ENCODE measurements around the gene OMP.
"Not testable (repeated sequence)": the region's sequence is repeated elsewhere in the genome, so short reads cannot be mapped to it uniquely, and the experiment has no call there.

OMP gene

DNA sequence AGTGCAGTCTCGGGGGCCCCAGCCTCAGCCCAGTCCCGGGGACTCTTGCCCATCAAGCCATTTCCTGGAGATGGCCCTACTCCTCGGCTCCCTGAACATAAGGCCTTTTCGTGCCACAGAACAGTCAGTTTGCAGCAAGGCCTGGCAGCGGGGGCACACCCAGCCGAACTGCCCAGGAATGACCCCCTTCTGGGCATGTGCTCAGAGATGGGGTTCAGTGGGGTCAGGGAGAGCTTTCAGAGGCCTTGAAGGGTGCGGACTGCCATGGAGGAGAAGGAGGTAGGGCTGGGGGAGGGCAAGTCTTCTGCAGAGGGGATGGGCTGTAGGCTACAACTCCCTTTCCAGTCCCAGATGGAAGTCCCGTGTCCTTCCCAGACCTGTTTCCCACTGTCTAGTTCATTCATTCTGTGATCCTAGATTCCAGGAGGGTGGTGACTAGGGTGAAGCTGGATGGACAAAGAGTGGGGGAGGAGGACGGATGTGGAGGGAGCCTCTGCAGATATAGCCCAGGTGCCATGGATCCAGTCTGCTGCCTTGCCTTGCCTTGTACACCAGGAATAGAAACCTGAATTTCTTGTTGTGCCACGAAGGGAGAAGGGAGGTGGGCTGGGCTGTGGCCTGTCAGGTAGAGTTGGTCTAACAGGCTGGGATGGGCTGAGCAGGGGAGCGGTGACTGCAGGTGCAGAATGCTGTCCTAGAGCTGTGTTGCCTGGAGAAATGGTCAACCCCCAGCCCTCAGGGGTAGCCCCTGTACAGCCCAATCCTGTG is 14.2 kb upstream of the OMP start:
- no peak for DNase-seq

DNA sequence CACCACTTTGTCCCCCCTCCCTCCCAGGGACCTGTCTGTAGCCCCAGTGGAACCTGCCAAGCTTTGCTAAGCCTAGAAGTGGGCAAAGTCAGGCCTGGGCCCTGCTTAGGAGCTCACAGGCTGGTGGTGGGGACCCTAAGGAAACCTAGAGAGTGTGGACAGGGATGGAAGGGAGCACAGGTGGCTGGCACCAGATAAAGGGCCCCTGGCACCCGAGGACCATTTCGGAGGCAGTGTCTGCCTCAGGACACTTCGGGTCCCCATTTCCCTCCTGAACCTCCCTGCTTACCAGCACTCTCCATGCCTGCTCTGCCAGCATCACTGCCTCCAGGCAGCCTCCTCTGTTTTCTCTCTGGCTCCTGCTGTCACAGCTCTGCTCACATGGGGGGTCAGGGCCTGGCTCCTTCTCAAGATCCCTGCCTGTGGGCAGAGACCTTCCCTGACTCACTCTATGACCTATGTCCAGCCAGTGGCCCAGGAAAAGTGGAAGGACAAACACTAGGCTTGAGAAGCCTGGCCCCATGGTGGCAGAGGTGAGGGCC is 13.6 kb upstream of the OMP start:
- no peak for DNase-seq

GRCh38 chr11:77090046-77090372 is 12.6 kb upstream of the OMP start:
- DNase-seq: no peak

DNA sequence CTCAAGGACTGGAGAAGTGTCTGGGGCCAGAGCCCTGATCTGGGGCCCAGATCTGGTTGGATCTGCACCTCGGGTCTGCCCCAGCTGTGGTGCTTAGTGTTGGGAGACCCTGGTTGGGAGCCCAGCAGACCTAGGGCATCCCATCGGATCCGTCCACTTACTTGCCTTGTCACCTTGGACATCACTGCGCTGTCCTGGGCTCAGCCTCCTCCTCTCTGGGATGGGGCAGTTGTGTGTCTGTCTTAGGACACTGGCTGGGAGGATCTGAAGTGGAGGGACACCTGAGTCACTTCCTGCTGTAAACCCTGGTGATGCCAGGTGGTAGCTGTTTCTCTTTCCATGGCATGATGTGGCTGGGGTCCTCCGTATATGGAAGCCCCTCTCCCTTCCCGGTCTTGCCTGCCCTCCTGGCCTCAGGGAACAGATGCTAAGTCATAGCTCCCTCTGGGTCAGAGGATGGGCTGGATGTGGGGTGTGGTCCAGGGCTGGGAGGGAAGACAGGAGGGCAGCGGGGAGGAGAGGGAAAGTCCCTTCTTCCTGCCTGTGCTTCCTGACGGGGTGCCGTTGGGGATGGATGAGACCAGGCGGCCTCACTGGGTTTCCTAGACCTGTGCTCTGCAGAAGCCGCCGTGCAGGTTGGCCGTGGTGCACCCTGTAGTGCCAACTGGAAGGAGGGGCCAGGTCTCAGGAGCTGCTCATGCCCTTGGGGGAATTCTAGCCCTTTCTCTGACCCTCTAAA is 12.1 kb upstream of the OMP start:
- DNase-seq: no peak

- peak; percentile 74 for DNase-seq
These were observed 11.3 kb upstream of the OMP start for GRCh38 chr11:77091146-77091940.

GRCh38 chr11:77092382-77092781 is 10.3 kb upstream of the OMP start:
- DNase-seq: no peak

DNA sequence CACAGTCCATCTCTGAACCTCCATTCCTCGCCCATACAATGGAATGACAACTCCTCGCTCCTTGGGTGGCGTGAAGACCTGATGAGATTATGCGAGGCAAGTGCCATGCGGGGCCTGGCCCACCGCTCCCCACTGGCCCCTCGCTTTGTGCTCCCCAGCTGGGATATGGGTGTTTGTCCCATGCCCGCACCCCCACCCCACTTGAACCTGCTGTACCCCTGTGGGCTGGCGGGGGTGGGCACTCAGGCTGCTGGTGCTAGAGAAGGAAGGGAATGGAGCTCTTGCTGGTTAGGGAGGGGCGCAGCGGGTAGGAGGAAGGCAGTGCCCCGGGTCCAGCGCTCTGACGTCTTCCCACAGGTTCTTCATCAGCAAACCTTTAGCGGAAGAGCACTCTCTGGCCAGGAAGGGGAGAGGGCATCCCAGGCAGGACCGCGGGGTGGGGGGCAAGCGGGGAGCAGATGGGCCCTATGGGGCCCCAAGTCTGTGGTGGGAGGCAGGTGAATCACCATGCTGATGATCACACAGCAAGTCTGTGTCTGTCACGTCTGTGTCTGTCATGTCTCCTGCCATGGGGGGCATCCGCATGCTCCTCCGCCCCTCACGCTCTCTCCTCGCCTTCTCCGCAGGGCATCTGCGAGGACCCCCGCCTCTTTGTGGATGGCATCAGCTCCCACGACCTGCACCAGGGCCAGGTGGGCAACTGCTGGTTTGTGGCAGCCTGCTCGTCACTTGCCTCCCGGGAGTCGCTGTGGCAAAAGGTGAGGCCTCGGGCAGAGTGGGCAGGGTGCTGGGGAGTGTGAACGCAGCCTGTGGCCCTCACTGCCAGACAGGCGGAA is 9.4 kb upstream of the OMP start:
- DNase-seq: no peak

GRCh38 chr11:77093987-77094840 is 8.4 kb upstream of the OMP start:
- no peak for DNase-seq

DNA sequence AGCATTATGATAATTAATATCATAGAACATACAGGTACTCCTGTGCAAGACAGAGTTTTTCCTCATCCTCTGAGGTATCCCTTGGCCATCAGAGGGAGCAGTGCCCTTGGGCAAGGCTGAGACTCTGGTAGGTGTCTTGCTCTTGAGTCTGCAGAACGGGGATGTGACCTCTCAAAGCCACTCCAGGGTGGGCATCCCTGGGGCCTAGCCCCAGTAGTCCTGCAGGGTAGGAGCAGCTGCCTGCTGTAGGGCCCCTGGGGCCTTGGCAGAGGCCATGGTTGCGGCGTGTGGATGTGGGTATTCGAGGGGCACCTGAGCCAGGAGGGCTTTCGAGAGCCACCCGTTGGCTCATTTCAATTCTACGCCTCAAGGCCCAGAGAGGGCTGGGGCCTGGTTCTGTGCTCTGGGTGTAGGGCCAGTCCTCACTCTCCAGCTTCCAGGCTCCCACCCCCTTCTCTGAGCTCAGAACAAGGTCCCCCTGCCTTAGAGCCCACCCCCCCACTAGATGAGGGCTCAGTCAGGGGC is 7.7 kb upstream of the OMP start:
- DNase-seq: no peak

GRCh38 chr11:77095551-77096490 is 6.8 kb upstream of the OMP start:
- no peak for DNase-seq

- DNase-seq: no peak
These were observed 6.0 kb upstream of the OMP start for GRCh38 chr11:77096591-77097019.

DNA sequence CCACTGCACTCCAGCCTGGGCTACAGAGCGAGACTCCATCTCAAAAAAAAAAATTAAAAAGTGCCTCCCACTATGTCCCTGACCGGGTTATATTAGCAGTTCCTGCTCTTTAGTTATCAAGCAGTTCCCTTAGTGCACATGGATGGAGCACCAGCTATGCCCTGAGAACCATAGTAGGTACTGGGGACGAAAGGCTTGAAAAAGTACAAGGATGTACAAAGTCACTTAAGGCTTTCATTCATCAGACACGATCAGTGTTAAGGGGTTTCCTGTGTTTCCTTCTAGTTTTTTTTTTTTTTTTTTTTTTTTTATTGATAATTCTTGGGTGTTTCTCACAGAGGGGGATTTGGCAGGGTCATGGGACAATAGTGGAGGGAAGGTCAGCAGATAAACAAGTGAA is 5.5 kb upstream of the OMP start:
- DNase-seq: not testable (repeated sequence)

- DNase-seq: no peak
These were observed 2.2 kb upstream of the OMP start for GRCh38 chr11:77100166-77101042.

DNA sequence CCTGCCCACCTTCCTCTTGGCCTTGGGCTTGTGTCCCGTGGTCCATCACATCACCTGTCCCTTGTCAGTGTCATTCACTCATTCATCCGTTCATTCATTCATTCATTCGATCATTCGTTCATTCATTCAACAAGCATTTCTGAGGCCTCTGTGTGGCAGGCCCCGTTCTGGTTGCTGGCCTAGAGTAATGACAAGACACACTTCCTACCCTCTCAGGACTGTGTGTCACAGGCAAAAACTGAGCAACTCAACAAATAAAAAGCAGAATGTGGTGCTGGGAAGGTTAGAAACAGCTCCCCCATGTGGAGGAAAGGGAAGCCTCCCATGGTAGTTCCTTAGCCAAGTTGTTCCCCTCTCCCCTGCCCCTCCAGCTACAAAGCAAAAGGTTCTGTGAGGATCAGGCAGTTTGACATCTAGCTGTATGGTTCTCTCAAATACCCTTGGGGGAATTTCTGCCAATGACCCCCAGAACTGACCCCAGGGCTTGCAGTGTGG is 1.6 kb upstream of the OMP start:
- DNase-seq: no peak

GRCh38 chr11:77103319-77103718 is 679 bp downstream of the OMP start:
- no peak for DNase-seq

GRCh38 chr11:77104727-77105126 is 2.1 kb downstream of the OMP start:
- no peak for DNase-seq

DNA sequence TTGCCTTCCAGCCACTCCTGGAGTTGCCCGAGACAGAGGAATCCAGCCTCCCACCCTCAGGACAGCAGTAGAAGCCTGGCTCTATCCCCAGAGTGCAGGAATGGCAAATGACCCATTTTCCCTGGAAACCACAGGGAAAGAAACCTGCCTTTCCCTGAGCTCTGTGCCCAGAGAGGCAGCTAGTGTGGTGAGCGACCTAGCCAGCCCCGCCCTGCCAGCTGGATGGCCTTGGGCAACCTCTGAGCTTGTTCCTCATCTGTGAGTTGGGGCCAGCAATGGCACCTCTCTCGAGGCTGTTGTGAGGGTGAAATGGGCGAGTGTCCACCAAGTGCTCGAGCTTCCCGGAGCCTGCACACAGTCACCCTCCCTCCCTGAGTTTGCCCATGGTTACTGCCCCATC is 3.7 kb downstream of the OMP start:
- no peak for DNase-seq

DNA sequence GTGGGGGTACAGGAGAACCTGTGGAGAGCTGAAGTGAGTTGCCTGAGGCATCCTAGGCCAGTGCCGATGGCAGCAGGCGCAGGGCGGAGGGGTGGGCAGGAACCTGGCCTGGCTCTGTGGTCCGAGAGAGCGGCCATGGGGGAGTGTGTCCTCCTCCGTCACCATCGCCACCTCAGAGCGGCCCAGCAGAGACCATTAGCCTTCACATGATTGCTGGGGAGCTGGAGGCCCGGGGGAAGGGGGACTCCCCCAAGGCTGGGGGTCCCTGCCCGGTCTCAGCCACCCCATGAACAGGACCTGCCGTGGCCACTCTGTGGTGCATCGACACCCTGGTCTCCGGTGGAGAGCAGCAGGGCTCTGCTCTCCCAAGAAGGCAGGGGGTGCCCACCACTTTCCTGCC is 4.1 kb downstream of the OMP start:
- no peak for DNase-seq

- no peak for DNase-seq
These were observed 5.3 kb downstream of the OMP start for GRCh38 chr11:77107950-77108349.
